ENCODE results near the gene TAF1L. TPM values are rescaled to one million over a fixed set of nuclear protein-coding genes. Genes with fewer than 3 reads are reported as not detected.
A peak's percentile ranks its signal among the peaks of the same experiment; 100 is the strongest.
"Not testable (repeated sequence)": the region's sequence is repeated elsewhere in the genome, so short reads cannot be mapped to it uniquely, and the experiment has no call there.

Gene TAF1L
- polyA plus RNA-seq, 1 donor (not counting 4 experiments of a cell fraction or from before 2014, with no cell fraction given): not detected

DNA sequence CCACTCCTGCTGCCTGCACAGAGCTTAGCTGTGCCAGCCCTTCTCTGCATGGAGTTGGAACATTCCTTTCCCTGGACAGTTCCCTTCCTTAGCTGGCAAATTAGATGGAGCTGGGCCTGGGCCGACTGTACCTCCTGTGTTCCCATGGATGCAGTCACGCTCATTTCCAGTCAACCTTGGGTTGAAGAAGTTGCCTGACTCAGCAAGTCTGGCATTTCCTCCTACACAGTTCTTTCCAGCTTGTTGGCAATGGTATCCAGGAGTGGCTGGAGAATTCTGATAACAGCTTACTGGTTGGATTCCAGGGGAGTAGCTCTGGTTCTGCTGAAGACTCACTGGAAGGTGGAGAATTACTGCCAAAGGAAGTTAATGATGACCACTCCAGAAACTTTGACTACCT is 9.2 kb upstream of the TAF1L start:
- Histone ChIP-seq H3K4me1 (ENCODE audit: control insufficient read depth, extremely low read depth, insufficient read depth, low read length) (peaks cover 3% of the 10 kb centered on the region), H3K4me3 (ENCODE audit: control insufficient read depth in 2 of 3, extremely low read depth in 1 of 3, insufficient read depth in 2 of 3, low read depth in 1 of 3, low read length in 3 of 3) (no peak overlapping the region), H3K27me3 (ENCODE audit: control insufficient read depth, extremely low read depth, insufficient read depth, low read length) (no peaks in the 10 kb centered on the region), H3K36me3 (ENCODE audit: control insufficient read depth in 2 of 2, extremely low read depth in 1 of 2, insufficient read depth in 2 of 2, low read length in 2 of 2) (no peaks in the 10 kb centered on the region), H3K4me2 (ENCODE audit: control insufficient read depth, extremely low read depth, insufficient read depth, low read depth, low read length) (peak overlapping the region; percentile 2), H3K27ac (ENCODE audit: control insufficient read depth, insufficient read depth, low read length) (no peak overlapping the region), H2AFZ (ENCODE audit: control insufficient read depth, low read length) (peak overlapping the region; percentile 17), H3K9ac (ENCODE audit: control insufficient read depth, extremely low read depth, insufficient read depth, low read length) (no peak overlapping the region), H3K9me3 (ENCODE audit: control insufficient read depth, low read depth, low read length) (no peaks in the 10 kb centered on the region), H3K9me1 (ENCODE audit: control insufficient read depth, extremely low read depth, insufficient read depth, low read length) (no peaks in the 10 kb centered on the region), H4K20me1 (ENCODE audit: control insufficient read depth, extremely low read depth, insufficient read depth, low read length) (no peaks in the 10 kb centered on the region), H3K79me2 (ENCODE audit: control insufficient read depth, insufficient read depth, low read length) (no peaks in the 10 kb centered on the region)
- peak; percentile 33 for DNase-seq (ENCODE audit: low read depth, low spot score)
- TF ChIP-seq EZH2 (IDR thresholded peaks at IDR 0.05; ENCODE audit: low read length): no peak
- TF ChIP-seq, protein P1, sequence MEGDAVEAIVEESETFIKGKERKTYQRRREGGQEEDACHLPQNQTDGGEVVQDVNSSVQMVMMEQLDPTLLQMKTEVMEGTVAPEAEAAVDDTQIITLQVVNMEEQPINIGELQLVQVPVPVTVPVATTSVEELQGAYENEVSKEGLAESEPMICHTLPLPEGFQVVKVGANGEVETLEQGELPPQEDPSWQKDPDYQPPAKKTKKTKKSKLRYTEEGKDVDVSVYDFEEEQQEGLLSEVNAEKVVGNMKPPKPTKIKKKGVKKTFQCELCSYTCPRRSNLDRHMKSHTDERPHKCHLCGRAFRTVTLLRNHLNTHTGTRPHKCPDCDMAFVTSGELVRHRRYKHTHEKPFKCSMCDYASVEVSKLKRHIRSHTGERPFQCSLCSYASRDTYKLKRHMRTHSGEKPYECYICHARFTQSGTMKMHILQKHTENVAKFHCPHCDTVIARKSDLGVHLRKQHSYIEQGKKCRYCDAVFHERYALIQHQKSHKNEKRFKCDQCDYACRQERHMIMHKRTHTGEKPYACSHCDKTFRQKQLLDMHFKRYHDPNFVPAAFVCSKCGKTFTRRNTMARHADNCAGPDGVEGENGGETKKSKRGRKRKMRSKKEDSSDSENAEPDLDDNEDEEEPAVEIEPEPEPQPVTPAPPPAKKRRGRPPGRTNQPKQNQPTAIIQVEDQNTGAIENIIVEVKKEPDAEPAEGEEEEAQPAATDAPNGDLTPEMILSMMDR (optimal IDR thresholded peaks at IDR 0.05 in 1 of 3, IDR thresholded peaks at IDR 0.05 in 1 of 3, conservative IDR thresholded peaks at IDR 0.05 in 1 of 3; ENCODE audit: extremely low read depth in 1 of 3, insufficient read depth in 2 of 3, low read length in 3 of 3): no peak
- FAIRE-seq: peak; percentile 92
- dilution Hi-C loops (cut with MboI; ENCODE audit: extremely low pct_ligation_motif_present, low sequenced_read_pairs): no loop called here

DNA sequence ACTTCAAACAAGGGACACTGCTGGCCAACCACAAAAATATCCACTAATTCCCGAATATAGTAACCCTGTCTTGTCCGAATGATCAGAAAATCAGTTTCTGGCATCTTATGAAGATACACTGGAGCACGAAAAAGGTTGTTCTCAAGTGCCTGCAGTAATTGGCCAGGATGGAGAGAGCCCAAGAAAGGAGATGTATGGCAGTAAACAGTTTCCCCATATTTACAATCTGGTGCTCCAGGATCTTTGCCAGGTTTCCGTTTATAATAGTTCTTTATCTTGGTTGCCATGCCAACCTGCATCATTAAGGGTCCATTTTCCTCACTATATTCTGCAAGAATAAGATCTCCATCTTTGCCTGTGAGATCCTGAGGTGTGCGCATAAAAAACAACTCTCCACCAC is 2.3 kb downstream of the TAF1L start:
- H3K4me2 ChIP-seq (ENCODE audit: control insufficient read depth, extremely low read depth, insufficient read depth, low read depth, low read length); H4K20me1 ChIP-seq (ENCODE audit: control insufficient read depth, extremely low read depth, insufficient read depth, low read length); H3K9me3 ChIP-seq (ENCODE audit: control insufficient read depth, low read depth, low read length); H3K27ac ChIP-seq (ENCODE audit: control insufficient read depth, insufficient read depth, low read length); FAIRE-seq; H3K27me3 ChIP-seq (ENCODE audit: control insufficient read depth, extremely low read depth, insufficient read depth, low read length); H3K36me3 ChIP-seq (ENCODE audit: control insufficient read depth in 2 of 2, extremely low read depth in 1 of 2, insufficient read depth in 2 of 2, low read length in 2 of 2); DNase-seq (ENCODE audit: low read depth, low spot score); H3K4me1 ChIP-seq (ENCODE audit: control insufficient read depth, extremely low read depth, insufficient read depth, low read length); H3K9me1 ChIP-seq (ENCODE audit: control insufficient read depth, extremely low read depth, insufficient read depth, low read length); H3K79me2 ChIP-seq (ENCODE audit: control insufficient read depth, insufficient read depth, low read length); dilution Hi-C loops (cut with MboI; ENCODE audit: extremely low pct_ligation_motif_present, low sequenced_read_pairs); H3K4me3 ChIP-seq (ENCODE audit: control insufficient read depth in 2 of 3, extremely low read depth in 1 of 3, insufficient read depth in 2 of 3, low read depth in 1 of 3, low read length in 3 of 3); H3K9ac ChIP-seq (ENCODE audit: control insufficient read depth, extremely low read depth, insufficient read depth, low read length); H2AFZ ChIP-seq (ENCODE audit: control insufficient read depth, low read length): not testable (repeated sequence)

DNA sequence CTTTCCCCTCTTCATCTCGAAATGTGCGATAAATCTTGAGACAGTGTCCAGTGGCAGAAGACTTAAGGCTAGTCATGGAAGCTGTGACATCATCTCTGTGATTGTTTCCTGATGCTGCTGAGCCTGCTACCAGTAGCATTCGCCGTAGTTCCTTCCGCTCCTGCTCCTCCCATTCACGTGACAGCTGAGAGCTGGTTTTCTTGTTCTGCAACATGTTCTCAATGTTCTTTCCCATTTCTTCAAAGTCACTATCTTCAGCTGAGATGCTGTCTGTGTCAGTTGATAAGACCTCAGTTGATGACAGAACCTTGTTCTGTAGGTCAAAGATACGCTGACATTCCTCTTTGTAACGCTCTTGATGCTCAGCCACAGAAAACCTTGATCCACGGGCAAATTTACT is 3.5 kb downstream of the TAF1L start:
- H3K27ac ChIP-seq (ENCODE audit: control insufficient read depth, insufficient read depth, low read length): no peak overlapping the region
- TF ChIP-seq, protein P1 (optimal IDR thresholded peaks at IDR 0.05 in 1 of 3, IDR thresholded peaks at IDR 0.05 in 1 of 3, conservative IDR thresholded peaks at IDR 0.05 in 1 of 3; ENCODE audit: extremely low read depth in 1 of 3, insufficient read depth in 2 of 3, low read length in 3 of 3): no peak
- no peak for TF ChIP-seq EZH2 (IDR thresholded peaks at IDR 0.05; ENCODE audit: low read length)
- peaks cover 2% of the 10 kb centered on the region for H3K9me1 ChIP-seq (ENCODE audit: control insufficient read depth, extremely low read depth, insufficient read depth, low read length)
- H3K9me3 ChIP-seq (ENCODE audit: control insufficient read depth, low read depth, low read length): no peaks in the 10 kb centered on the region
- FAIRE-seq: no peak
- dilution Hi-C loops (cut with MboI; ENCODE audit: extremely low pct_ligation_motif_present, low sequenced_read_pairs): no loop called here
- H3K9ac ChIP-seq (ENCODE audit: control insufficient read depth, extremely low read depth, insufficient read depth, low read length): no peak overlapping the region
- no peaks in the 10 kb centered on the region for H3K27me3 ChIP-seq (ENCODE audit: control insufficient read depth, extremely low read depth, insufficient read depth, low read length)
- H3K4me1 ChIP-seq (ENCODE audit: control insufficient read depth, extremely low read depth, insufficient read depth, low read length): peaks cover 6% of the 10 kb centered on the region
- H2AFZ ChIP-seq (ENCODE audit: control insufficient read depth, low read length): no peak overlapping the region
- no peak overlapping the region for H3K4me2 ChIP-seq (ENCODE audit: control insufficient read depth, extremely low read depth, insufficient read depth, low read depth, low read length)
- H3K4me3 ChIP-seq (ENCODE audit: control insufficient read depth in 2 of 3, extremely low read depth in 1 of 3, insufficient read depth in 2 of 3, low read depth in 1 of 3, low read length in 3 of 3): no peak overlapping the region
- H3K79me2 ChIP-seq (ENCODE audit: control insufficient read depth, insufficient read depth, low read length): no peaks in the 10 kb centered on the region
- H3K36me3 ChIP-seq (ENCODE audit: control insufficient read depth in 2 of 2, extremely low read depth in 1 of 2, insufficient read depth in 2 of 2, low read length in 2 of 2): no peaks in the 10 kb centered on the region
- no peaks in the 10 kb centered on the region for H4K20me1 ChIP-seq (ENCODE audit: control insufficient read depth, extremely low read depth, insufficient read depth, low read length)
- DNase-seq (ENCODE audit: low read depth, low spot score): no peak

Data from keratinocyte (primary cell).